H7 (cell line): ENCODE data around the gene NFATC1. TPM values are rescaled to one million over a fixed set of nuclear protein-coding genes. Genes with fewer than 3 reads are reported as not detected.

Experiments used
- DNase-seq: peaks from one replicate; pipeline ENCODE4 v3.0.0; 2012
- H3K27me3 ChIP-seq: 2 replicates; pipeline ENCODE4 v1.6.0; 2011; ENCODE audit warnings: mild to moderate bottlenecking, low read length; ENCODE audit not compliant: control insufficient read depth, insufficient read depth
- H3K36me3 ChIP-seq: replicated peaks from 2 replicates; pipeline ENCODE4 v1.5.1; 2011; ENCODE audit warnings: low read length; ENCODE audit not compliant: control insufficient read depth, insufficient read depth
- H3K4me3 ChIP-seq: 2 replicates; pipeline ENCODE4 v1.5.1; 2011; ENCODE audit warnings: low read depth, mild to moderate bottlenecking, control low read depth, low read length, moderate library complexity; ENCODE audit not compliant: insufficient read depth
- total RNA-seq: library from RNA; depleted of rRNA; stranded (reverse); fragments of >200 nt; shearing (Covaris generic); gene quantifications from 2 replicates; pipeline ENCODE4 v1.2.3, GENCODE V29; 2014

NFATC1 gene
- total RNA-seq, 1 experiment from 2014 or later, result 14.5 TPM

DNA sequence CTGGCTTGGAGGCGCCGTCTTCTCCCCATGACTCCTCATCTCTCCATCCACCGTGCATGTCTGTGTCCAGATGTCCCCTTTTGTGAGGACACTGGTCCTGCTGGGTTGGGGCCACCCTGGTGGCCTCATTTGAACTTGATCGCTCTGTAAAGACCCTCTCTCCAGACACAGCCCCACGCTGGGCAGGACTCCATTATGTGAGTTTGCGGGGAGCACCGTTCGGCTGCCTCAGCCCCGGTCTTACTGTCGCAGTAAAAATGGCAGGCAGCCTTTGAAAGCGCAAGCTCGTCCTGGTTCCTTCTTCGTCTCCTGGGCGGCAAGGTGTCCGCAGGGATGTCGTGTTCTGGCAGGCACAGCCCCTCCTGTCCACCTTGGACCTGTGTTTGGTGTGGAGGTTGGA is 17.7 kb downstream of the NFATC1 start:
- H3K4me3 ChIP-seq, result no peak overlapping the region
- H3K36me3 ChIP-seq, result no peaks in the 10 kb centered on the region
- DNase-seq, result no peak
- no peaks in the 10 kb centered on the region for H3K27me3 ChIP-seq

DNA sequence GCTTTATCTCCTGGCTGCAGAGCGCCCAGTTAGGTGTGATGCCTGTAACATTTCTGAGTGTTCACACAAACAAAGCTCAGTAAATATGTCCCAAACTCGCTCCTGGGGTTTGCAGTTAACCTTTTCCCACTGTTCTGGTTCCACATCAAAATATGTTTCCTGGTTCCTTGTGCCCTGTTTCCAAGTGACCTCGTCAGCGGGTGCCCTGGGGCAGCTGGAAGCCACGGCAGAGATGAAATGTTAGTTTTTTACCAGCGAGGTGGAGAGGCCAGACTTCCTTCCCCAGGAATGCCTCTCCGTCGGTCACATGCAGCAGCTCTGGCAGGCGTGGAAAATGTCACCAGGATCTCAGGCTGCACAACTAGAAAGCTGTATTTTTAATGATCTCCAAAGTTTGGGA is 18.2 kb downstream of the NFATC1 start:
- Histone ChIP-seq H3K4me3 (no peak overlapping the region), H3K36me3 (no peaks in the 10 kb centered on the region)

DNA sequence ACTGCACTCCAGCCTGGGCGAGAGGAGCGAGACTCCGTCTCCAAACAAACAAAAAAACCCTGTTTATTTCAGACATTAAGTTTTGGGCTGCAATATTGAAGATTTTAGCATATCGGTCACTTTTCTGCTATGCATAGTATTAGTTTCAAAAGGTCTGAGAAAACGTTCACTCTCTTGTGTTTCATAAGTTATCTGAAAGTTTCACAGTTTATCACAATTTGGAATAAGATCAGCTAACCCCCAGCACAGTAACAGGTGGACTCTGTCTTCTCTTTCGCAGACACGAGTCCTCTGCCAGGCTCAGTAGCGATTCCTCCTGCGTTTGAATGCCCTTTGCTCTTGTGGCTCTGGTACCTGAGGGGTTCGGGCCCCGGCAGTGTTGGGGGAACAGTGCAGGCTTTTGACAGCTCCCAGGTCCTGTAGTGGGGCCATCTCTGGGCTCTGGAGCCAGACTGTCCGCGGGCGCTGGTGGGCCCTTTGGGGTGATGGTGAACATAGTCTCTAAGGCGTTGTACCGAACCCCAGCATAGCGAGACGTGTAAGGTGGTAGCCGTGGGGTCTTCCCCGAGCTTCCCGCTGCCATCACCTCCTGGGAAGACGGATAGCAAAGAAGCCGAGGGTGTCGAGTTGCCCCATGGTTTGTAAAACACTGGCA is 20.4 kb downstream of the NFATC1 start:
- H3K4me3 ChIP-seq, result no peak overlapping the region
- no peak for DNase-seq
- no peaks in the 10 kb centered on the region for H3K36me3 ChIP-seq
- no peaks in the 10 kb centered on the region for H3K27me3 ChIP-seq

More for the DNA sequence above, 18.2 kb downstream of the NFATC1 start:
- H3K27me3 ChIP-seq, result no peaks in the 10 kb centered on the region
- no peak for DNase-seq

DNA sequence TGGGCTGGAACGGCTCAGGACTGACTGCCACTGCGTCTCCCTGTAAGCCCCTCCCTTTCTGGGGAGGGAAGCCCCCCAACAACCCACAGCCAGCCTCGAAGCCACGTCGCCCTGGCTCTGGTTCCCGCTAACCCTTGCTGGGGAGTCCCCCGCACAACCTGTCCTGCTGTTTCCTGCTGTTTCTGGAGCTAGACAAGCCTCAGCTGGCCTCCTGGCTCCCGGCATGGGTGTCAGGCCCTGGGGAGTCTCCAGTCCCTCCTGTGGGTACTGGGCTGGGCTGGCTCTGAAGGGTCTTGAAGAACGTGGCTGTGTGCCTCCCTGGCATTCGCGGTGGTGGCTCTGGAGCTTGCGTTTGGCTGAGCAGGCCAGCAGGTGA is 20.9 kb downstream of the NFATC1 start:
- Histone ChIP-seq H3K27me3 (no peaks in the 10 kb centered on the region), H3K4me3 (no peak overlapping the region), H3K36me3 (no peaks in the 10 kb centered on the region)
- no peak for DNase-seq

DNA sequence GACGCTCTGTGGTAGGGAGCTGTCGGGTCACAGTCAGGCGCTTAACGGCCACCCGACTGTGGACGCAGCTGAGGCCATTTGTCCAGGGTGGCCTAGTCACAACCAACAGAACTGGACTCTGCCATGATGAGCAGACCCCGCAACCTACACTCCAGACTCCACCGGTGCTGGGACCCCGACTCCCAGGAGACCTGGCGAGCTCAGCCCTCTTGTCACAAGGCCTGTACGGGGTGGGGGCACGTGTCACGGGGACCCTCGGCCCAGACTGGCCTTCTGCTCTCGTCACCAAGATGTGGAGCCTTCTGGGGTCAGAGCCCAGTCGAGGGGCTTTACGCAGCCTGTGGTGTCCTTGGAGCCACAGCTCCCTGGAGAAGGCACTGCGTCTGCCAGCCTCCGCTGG is 22.5 kb downstream of the NFATC1 start:
- H3K36me3 ChIP-seq, result no peaks in the 10 kb centered on the region
- no peaks in the 10 kb centered on the region for H3K27me3 ChIP-seq
- no peak for DNase-seq
- no peak overlapping the region for H3K4me3 ChIP-seq

DNA sequence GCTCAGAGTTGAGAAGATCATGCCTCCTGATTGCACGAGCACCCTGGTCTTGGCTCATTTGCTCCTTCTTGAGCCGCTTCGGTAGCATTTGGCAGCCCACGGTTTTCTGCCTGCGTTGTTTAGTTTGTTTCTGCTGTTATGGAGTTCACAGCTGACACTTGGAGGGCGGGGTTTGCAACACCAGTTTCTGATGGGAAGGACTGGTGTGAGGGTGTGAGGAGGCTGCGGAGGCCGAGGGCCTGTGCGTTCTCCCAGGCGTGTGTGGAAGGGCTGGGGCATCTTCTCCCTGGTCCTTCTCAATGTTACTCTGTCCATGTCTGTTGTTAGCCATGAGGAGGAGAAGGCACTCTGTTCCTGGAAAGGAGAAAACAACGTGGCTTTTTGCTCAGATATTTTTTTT is 22.9 kb downstream of the NFATC1 start:
- H3K27me3 ChIP-seq, result no peaks in the 10 kb centered on the region
- no peaks in the 10 kb centered on the region for H3K36me3 ChIP-seq
- H3K4me3 ChIP-seq, result no peak overlapping the region
- DNase-seq, result no peak

DNA sequence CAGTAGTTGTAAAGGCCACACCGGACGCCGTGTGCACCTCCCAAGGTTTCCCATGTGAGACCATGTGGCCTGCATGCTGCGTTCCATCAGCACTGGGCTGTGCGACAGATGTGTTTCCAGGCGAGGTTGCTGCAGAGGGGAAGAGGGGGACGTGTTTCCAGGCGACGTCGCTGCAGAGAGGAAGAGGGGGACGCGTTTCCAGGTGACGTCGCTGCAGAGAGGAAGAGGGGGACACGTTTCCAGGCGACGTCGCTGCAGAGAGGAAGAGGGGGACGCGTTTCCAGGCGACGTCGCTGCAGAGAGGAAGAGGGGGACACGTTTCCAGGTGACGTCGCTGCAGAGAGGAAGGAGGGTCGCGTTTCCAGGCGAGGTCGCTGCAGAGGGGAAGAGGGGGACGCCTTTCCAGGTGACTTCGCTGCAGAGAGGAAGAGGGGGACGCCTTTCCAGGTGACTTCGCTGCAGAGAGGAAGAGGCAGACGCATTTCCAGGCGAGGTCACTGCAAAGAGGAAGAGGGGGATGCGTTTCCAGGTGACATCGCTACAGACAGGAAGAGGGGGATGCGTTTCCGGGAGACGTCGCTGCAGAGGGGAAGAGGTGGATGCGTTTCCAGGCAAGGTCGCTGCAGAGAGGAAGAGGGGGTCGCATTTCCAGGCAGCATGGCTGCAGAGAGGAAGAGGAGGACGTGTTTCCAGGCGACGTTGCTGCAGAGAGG is 24.5 kb downstream of the NFATC1 start:
- Histone ChIP-seq H3K4me3 (no peak overlapping the region), H3K27me3 (no peaks in the 10 kb centered on the region), H3K36me3 (no peaks in the 10 kb centered on the region)
- DNase-seq, result peak; percentile 74

DNA sequence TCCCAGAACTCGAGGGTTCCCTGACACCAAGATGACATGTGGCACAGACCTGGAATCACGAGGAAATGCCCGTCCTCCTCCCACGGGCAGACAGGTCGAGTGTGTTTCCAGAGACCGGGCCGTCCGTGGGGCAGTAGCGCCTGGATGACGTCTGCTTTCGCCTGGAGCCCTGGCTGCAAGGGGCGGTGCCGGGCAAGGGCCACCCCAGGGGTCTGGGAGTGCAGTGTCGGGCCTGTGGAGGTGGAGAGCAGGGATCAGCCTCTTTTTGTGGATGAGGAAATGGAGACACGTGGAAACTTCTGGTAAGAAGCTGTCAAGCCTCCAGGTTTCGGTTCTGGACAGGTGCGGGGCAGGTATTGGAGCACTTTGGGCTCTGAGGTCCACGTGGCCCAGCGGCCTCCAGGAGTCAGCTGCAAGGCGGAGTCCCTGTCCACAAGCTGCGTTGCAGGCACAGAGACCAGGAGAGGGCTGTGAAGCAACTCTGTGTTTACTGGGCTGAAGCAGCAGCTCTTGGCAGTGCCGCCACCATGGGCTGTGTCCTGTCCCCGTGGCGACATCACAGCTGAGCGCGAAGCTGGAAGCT is 25.6 kb downstream of the NFATC1 start:
- DNase-seq, result no peak
- Histone ChIP-seq H3K27me3 (no peaks in the 10 kb centered on the region), H3K4me3 (no peak overlapping the region), H3K36me3 (no peaks in the 10 kb centered on the region)

DNA sequence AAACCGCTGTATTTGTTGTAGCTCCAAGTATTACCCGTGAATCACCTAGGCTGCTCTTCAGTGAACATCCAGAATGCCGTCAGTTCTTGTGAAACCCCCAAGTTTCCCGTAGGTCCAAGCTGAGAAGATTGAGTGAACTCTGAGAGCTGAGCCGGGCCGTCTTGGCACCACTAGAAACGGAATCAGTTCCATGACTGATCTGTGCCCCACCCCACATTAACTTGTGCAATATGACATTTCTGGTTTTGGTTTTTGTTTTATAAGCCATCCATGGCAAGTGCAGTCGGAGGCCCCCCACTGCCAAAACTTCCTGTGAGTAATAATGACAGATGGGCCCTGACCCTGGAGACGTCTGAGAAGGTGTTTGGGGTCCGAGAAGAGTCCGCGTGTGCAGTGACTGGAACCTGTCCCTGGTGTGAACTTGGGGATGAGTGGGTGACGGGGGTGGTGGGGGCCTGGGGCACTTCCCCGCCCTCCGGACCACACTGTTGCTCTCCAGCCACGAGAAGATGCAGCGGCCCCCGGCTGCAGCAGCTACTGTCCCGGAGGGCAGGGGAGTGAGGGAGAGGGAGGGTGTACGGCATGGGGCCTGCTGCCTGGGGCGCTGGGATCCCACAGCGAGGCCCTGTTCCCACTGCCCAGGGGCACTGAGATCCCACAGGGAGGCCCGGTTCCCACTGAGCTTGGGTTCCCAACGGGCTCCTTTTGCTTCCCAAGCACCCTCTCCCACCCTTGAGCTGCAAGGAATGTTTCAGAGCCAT is 26.5 kb downstream of the NFATC1 start:
- Histone ChIP-seq H3K36me3 (no peaks in the 10 kb centered on the region), H3K4me3 (no peak overlapping the region), H3K27me3 (no peaks in the 10 kb centered on the region)
- DNase-seq, result no peak

DNA sequence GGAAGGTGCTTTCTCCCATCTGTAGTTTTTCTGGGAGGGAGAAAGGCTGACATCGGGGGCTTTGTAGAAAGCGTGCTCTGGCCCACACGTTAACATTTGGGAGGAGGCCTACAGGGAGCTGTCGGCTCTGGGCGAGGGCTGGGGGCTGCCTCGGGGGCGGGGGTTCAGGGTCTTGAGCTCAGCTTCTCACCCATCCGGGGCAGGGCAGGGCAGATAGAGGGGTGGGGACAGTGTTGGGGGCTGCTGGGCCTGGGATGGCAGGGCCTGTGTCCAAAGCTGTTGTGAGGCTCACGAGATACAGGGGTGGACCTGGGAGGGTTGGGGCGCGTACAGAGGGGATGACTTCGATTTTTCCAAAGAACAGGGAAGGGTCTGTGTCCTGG is 27.0 kb downstream of the NFATC1 start:
- H3K36me3 ChIP-seq, result no peaks in the 10 kb centered on the region
- DNase-seq, result no peak
- no peak overlapping the region for H3K4me3 ChIP-seq
- no peaks in the 10 kb centered on the region for H3K27me3 ChIP-seq

DNA sequence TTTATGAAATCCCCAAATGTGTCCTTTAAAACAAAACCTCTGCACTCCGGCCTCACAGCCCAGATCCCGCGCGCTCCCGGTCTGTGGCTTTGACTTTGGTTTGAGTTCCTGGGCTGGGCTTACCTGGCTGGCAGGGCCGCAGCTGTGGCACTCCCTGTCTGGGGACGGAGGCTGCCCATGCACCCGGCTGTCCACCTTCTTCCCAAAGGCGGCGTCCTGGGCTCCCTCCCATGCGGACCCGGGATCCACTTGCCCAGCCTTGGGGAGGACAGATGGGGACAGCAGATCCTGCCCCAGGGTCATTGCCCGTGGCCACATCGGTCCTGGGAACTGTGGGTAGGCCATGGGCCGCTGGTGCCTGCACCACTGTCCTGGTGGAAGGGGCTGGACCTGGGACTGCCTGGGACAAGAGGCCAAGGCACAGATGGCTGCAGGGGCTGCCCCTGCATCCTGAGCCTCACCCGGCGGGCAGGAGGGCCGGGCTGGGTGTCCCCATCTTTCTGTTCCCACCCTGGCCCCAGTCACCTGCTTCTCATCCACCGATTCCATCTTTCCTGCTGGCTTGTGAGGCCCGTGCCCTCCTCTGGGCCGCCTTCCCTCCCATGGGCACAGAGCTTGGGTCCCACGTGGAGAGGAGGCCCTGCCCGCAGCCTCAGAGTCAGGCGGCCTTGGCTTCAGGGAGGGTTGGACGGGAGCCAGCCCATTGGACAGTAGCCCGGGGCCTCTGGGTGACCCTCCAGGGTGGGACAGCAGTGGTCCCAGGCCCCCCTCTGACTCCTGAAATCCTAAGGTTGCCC is 27.7 kb downstream of the NFATC1 start:
- Histone ChIP-seq H3K27me3 (no peaks in the 10 kb centered on the region), H3K36me3 (no peaks in the 10 kb centered on the region), H3K4me3 (no peak overlapping the region)
- no peak for DNase-seq

DNA sequence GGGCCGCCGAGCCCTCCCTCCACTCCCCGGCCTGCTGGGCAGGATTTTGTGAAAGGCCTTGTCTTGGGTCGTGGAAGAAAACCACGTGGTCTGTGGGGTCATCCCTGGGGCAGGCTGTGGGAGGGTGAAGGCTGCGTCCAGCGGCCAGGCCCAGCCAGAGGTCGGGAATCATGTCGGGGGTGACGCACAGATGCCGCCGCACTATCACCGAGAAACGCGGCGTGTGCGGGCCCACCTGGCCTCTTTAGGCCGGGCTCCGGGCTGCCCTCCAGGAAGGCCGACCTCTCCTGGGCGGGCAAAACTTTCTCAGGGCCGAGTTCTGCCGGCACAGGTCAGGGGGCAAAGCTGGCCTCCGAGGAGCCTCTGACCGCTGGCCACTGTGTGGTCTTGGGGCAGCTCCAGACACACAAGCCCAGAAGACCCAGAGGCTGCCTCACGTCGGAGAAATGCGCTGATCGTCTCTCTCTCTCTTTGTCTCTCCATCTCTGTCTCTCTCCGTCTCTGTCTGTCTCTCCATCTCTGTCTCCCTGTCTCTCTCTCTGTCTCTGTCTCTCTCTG is 28.4 kb downstream of the NFATC1 start:
- no peak for DNase-seq
- no peaks in the 10 kb centered on the region for H3K27me3 ChIP-seq
- H3K36me3 ChIP-seq, result no peaks in the 10 kb centered on the region
- no peak overlapping the region for H3K4me3 ChIP-seq

DNA sequence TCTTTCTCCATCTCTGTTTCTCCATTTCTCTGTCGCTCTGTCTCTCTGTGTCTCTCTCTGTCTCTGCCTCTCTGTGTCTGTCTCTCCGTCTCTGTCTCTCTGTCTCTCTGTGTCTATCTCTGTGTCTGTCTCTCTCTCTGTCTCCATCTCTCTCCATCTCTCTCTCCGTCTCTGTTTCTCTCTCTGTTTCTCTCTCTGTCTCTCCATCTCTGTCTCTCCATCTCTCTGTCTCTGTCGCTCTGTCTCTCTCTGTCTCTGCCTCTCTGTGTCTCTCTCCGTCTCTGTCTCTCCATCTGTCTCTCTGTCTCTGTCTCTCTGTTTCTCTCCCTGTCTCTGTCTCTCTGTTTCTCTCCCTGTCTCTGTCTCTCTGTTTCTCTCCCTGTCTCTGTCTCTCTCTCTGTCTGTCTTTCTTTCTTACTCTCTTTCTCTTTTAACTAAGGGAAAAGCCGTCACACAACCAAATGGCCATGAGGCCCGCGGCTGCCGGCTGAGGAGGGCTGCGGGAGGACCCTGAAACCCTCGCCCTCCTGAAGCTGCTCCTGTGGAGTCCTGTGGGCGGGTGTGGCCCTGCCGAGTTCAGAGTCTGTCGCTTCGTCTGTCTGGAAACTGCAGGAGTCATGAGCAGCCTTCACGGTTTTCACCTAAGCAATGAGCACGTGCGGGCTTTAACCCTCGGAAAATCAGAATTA is 29.3 kb downstream of the NFATC1 start:
- DNase-seq, result peak; percentile 70
- Histone ChIP-seq H3K27me3 (no peaks in the 10 kb centered on the region), H3K4me3 (no peak overlapping the region), H3K36me3 (no peaks in the 10 kb centered on the region)

DNA sequence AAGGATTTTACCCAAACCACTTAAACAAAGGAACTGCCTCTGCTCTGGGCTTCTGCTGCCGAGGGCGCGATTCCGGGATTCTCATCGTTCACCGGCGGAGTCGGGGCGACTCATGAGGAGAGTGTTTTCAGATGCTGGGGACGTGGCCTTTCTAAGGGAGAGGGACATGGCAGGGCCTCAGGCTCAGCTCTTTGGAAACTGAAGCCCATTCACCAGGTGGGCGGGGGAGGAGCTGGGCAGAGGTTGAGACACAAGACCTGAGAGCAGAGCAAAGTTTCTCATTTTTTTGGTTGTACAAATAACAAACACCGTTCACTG is 29.8 kb downstream of the NFATC1 start:
- no peak overlapping the region for H3K4me3 ChIP-seq
- H3K36me3 ChIP-seq, result no peaks in the 10 kb centered on the region
- peak; percentile 71 for DNase-seq
- H3K27me3 ChIP-seq, result no peaks in the 10 kb centered on the region
